HG03342 (cell line): ENCODE measurements around the gene OR1K1.
"Not testable (repeated sequence)": the region's sequence is repeated elsewhere in the genome, so short reads cannot be mapped to it uniquely, and the experiment has no call there.

Experiments
- ATAC-seq: cut with Tn5 transposase; IDR thresholded peaks from one replicate; pipeline ENCODE4 v1.9.1; 2021; ENCODE audit warnings: mild to moderate bottlenecking, moderate library complexity; ENCODE audit not compliant: unreplicated experiment

The OR1K1 gene

GRCh38 chr9:122800066-122801060 is at the start of gene OR1K1:
Gene OR1K1, plus strand, starts transcription at chr9:122800123. Its CDS starts 0 bp downstream, at chr9:122800123.
- no peak for ATAC-seq

GRCh38 chr9:122754825-122755224 is 45.1 kb upstream of the OR1K1 start:
- ATAC-seq, result no peak

GRCh38 chr9:122767817-122768216 is 32.1 kb upstream of the OR1K1 start:
- ATAC-seq, result no peak

GRCh38 chr9:122777052-122777451 is 22.9 kb upstream of the OR1K1 start:
- ATAC-seq, result no peak

- no peak for ATAC-seq
Observed at GRCh38 chr9:122777935-122778627, 21.8 kb upstream of the OR1K1 start.

GRCh38 chr9:122779181-122779580 is 20.7 kb upstream of the OR1K1 start:
- ATAC-seq, result no peak

- ATAC-seq, result no peak
Observed at GRCh38 chr9:122780026-122780425, 19.9 kb upstream of the OR1K1 start.

- no peak for ATAC-seq
Observed at GRCh38 chr9:122781671-122782070, 18.3 kb upstream of the OR1K1 start.

- ATAC-seq, result no peak
Observed at GRCh38 chr9:122785269-122785668, 14.7 kb upstream of the OR1K1 start.

GRCh38 chr9:122786338-122786737 is 13.6 kb upstream of the OR1K1 start:
- no peak for ATAC-seq

- ATAC-seq, result no peak
Observed at GRCh38 chr9:122788831-122789230, 11.1 kb upstream of the OR1K1 start, which contains the start of gene OR5C1. Gene OR5C1, plus strand, starts transcription at chr9:122788933. Its CDS starts 0 bp downstream, at chr9:122788933.

GRCh38 chr9:122789256-122790046 is 10.5 kb upstream of the OR1K1 start:
- ATAC-seq, result no peak

GRCh38 chr9:122791872-122792669 is 7.9 kb upstream of the OR1K1 start:
- ATAC-seq, result no peak

GRCh38 chr9:122797316-122798063 is 2.4 kb upstream of the OR1K1 start:
- ATAC-seq, result no peak

- ATAC-seq, result no peak
Observed at GRCh38 chr9:122806661-122807060, 6.7 kb downstream of the OR1K1 start.

GRCh38 chr9:122807271-122807900 is 7.5 kb downstream of the OR1K1 start:
- no peak for ATAC-seq

GRCh38 chr9:122808141-122808540 is 8.2 kb downstream of the OR1K1 start:
- ATAC-seq, result no peak

GRCh38 chr9:122809261-122809660 is 9.3 kb downstream of the OR1K1 start:
- ATAC-seq, result not testable (repeated sequence)
